Measurements from ENCODE around the gene SPNS2. TPM values are rescaled to one million over a fixed set of nuclear protein-coding genes. Genes with fewer than 3 reads are reported as not detected.
A peak's percentile ranks its signal among the peaks of the same experiment; 100 is the strongest.

The SPNS2 gene
- polyA plus RNA-seq, 3 donors, result 0.23 to 0.33 TPM; not detected in 1

- no peak overlapping the region for H3K4me2 ChIP-seq (replicated peaks; ENCODE audit: extremely low read depth, low read length, poor library complexity, severe bottlenecking)
- no peak overlapping the region for H3K27ac ChIP-seq (ENCODE audit: low read depth in 1 of 2, low read length in 2 of 2)
- H3K4me1 ChIP-seq (ENCODE audit: control insufficient read depth in 1 of 2, insufficient read depth in 2 of 2, low read length in 2 of 2), result peaks cover 2 to 4% of the 10 kb centered on the region in 2 donors
- Mint-ChIP-seq H3K4me3 (peak overlapping the region in 1 of 2 donors; percentile 14), H3K9me3 (no peaks in the 10 kb centered on the region), H3K36me3 (no peaks in the 10 kb centered on the region), H3K4me1 (peaks cover 17% of the 10 kb centered on the region), H3K27ac (peak overlapping the region in 2 of 7 donors; percentile 4 to 54), H3K27me3 (ENCODE audit: low read depth in 3 of 3) (peaks cover 0 to 4% (median 2%) of the 10 kb centered on the region in 3 donors)
- WGBS (ENCODE audit: insufficient coverage), result 81% methylated on average over 7 of the region's 8 CpGs
- DNase-seq, result no peak
- no peaks in the 10 kb centered on the region for H3K36me3 ChIP-seq (replicated peaks in 1 of 2; ENCODE audit: control insufficient read depth in 1 of 2, insufficient read depth in 2 of 2, low read length in 2 of 2)
- H3K9me3 ChIP-seq (replicated peaks in 1 of 2; ENCODE audit: control insufficient read depth in 1 of 2, insufficient read depth in 1 of 2, low read length in 2 of 2), result no peaks in the 10 kb centered on the region
- TF ChIP-seq CTCF (IDR thresholded peaks at IDR 0.05), result no peak
- H2AFZ ChIP-seq (ENCODE audit: insufficient read depth, low read depth, low read length, poor library complexity, severe bottlenecking), result peak overlapping the region; percentile 12
- H3K9ac ChIP-seq (ENCODE audit: insufficient read depth, low read length, poor library complexity, severe bottlenecking), result no peak overlapping the region
- no peaks in the 10 kb centered on the region for H3K79me2 ChIP-seq (ENCODE audit: insufficient read depth, low read length)
- intact Hi-C loops (cut with micrococcal nuclease), result loop anchor here in 1 of 2 donors (10.0 kb wide), 1 partner anchor 137 kb away; no protein-coding TSS in a partner anchor
- H3K27me3 ChIP-seq (ENCODE audit: control insufficient read depth in 2 of 2, insufficient read depth in 2 of 2, low read length in 2 of 2), result no peaks in the 10 kb centered on the region
- no peak overlapping the region for H3K4me3 ChIP-seq (replicated peaks in 1 of 3; ENCODE audit: low read depth in 2 of 3, low read length in 3 of 3)
- no peaks in the 10 kb centered on the region for H4K20me1 ChIP-seq (ENCODE audit: insufficient read depth, low read length)
Observed at GRCh38 chr17:4562015-4562969, 63.6 kb downstream of the SPNS2 start.

- WGBS (ENCODE audit: insufficient coverage), result 33% methylated on average over 9 of the region's 16 CpGs
- peak; percentile 90 for TF ChIP-seq CTCF (IDR thresholded peaks at IDR 0.05)
- Histone ChIP-seq H3K4me3 (replicated peaks in 1 of 3; ENCODE audit: low read depth in 2 of 3, low read length in 3 of 3) (no peak overlapping the region), H3K36me3 (replicated peaks in 1 of 2; ENCODE audit: control insufficient read depth in 1 of 2, insufficient read depth in 2 of 2, low read length in 2 of 2) (no peaks in the 10 kb centered on the region), H3K9me3 (replicated peaks in 1 of 2; ENCODE audit: control insufficient read depth in 1 of 2, insufficient read depth in 1 of 2, low read length in 2 of 2) (no peaks in the 10 kb centered on the region), H3K9ac (ENCODE audit: insufficient read depth, low read length, poor library complexity, severe bottlenecking) (no peak overlapping the region), H3K27me3 (ENCODE audit: control insufficient read depth in 2 of 2, insufficient read depth in 2 of 2, low read length in 2 of 2) (no peaks in the 10 kb centered on the region), H3K27ac (ENCODE audit: low read depth in 1 of 2, low read length in 2 of 2) (no peak overlapping the region), H4K20me1 (ENCODE audit: insufficient read depth, low read length) (no peaks in the 10 kb centered on the region), H3K4me2 (replicated peaks; ENCODE audit: extremely low read depth, low read length, poor library complexity, severe bottlenecking) (peak overlapping the region; percentile 48), H2AFZ (ENCODE audit: insufficient read depth, low read depth, low read length, poor library complexity, severe bottlenecking) (peak overlapping the region; percentile 19), H3K79me2 (ENCODE audit: insufficient read depth, low read length) (no peaks in the 10 kb centered on the region), H3K4me1 (ENCODE audit: control insufficient read depth in 1 of 2, insufficient read depth in 2 of 2, low read length in 2 of 2) (peaks cover 2 to 4% of the 10 kb centered on the region in 2 donors)
- peaks cover 17% of the 10 kb centered on the region for H3K4me1 Mint-ChIP-seq
- intact Hi-C loops (cut with micrococcal nuclease), result loop anchor here (5.0 to 10.0 kb wide), 5 partner anchors 62 to 322 kb away; no protein-coding TSS in a partner anchor
- no peaks in the 10 kb centered on the region for H3K9me3 Mint-ChIP-seq
- H3K4me3 Mint-ChIP-seq, result peak overlapping the region; percentile 13 to 57
- peaks cover 0 to 5% (median 4%) of the 10 kb centered on the region in 3 donors for H3K27me3 Mint-ChIP-seq (ENCODE audit: low read depth in 3 of 3)
- H3K27ac Mint-ChIP-seq, result no peak overlapping the region
- peak; percentile 50 to 74 (median 72) for DNase-seq
- H3K36me3 Mint-ChIP-seq, result no peaks in the 10 kb centered on the region
Observed at GRCh38 chr17:4565209-4566141, 66.8 kb downstream of the SPNS2 start.
